NK-92 (cell line): ENCODE results near the gene PLXNA2.

ENCODE experiments used
- DNase-seq: peaks from one replicate; lab custom pipeline; 2025; ENCODE audit not compliant: unreplicated experiment; lab: John Stamatoyannopoulos, UW

The PLXNA2 gene

DNA sequence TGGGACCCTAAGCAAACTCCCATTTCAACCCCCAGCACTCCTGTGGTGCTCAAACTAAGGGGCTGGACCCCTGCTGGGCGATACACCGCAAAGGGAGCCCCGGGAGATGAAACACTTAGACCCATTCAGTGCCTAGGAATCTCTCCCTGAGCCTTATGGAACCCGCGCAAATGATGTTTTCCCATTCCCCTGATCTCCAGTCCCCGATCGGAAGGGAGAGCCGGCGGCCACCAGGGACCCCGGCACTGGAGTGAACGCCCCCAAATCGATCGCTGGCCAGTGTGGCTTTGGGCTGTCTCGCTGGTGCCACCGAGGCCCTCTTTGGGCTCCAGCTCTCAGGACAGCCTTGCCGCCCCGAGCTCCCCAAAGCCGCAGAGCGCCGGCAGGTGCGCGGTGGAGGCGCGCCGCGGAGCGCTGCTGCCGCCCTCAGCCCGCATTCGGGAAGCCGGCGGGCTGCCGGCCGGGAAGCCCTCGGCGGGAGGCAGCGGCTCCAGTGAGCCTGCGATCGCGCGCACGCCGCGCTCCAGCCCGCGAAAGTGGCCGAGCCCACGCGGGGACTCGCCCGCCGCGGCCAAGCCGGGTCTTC, 1.1 kb downstream of the PLXNA2 start:
- no peak for DNase-seq

- no peak for DNase-seq
These were observed 2.0 kb downstream of the PLXNA2 start for GRCh38 chr1:208242146-208242545.

- DNase-seq = no peak
These were observed 2.7 kb downstream of the PLXNA2 start for GRCh38 chr1:208241512-208241911.

DNA sequence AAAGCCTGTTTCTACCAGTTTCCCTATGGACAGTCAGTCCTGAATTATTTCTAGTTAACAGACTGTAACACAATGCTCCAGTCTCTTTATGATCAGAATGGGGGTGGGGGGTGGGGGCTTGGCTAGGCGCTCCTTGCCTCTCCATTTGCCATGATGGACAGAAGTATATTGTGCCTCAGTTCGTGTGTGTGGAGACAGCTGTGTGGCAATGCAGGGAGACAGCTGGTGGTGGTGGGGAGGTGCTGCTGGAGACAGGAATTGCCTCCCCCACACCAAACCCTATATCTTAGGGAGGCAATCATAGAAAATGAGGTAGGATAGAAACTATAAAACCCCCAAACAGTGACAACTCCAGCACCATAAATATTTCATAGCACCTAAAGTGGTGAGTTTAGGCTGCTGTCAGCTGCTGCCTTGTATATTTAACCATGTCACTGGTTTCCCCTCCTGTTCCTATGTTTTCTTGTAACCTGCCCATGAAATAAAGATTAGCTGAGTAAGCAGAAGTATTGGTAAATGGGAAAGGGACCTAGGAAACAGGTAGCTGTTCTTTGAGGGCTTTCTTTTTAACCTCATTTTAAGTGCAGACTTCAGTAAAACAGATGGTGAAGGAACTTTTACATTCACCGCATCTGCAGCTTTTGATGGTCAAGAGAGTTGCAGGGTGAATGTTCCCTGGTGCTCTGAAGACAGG, 3.4 kb downstream of the PLXNA2 start:
- no peak for DNase-seq

GRCh38 chr1:208239473-208240381, 4.5 kb downstream of the PLXNA2 start:
- no peak for DNase-seq

GRCh38 chr1:208238710-208239472, 5.3 kb downstream of the PLXNA2 start:
- DNase-seq = no peak

DNA sequence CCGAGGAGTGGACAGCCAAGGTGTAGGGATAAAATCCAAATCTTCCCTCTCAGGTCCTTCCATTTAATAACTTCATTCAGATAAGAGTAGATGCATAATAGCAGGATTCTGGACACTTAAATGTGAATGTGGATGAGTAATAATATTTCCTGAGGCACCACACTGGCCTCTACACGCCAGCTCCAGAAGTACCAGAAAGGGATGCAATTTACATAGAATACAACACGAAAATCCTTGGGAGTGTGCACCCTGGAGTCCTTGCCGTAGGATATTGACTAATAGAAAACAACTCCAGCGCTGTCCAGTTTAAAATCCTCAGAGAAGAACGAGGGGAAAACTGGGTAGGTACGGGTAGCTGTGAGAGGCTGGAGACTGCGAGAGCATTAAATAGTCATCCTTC, 6.9 kb downstream of the PLXNA2 start:
- DNase-seq = no peak

GRCh38 chr1:208235982-208236761, 8.0 kb downstream of the PLXNA2 start:
- DNase-seq = no peak

- DNase-seq = no peak
These were observed 8.7 kb downstream of the PLXNA2 start for GRCh38 chr1:208235356-208235981.

- no peak for DNase-seq
These were observed 9.5 kb downstream of the PLXNA2 start for GRCh38 chr1:208234721-208235120.

DNA sequence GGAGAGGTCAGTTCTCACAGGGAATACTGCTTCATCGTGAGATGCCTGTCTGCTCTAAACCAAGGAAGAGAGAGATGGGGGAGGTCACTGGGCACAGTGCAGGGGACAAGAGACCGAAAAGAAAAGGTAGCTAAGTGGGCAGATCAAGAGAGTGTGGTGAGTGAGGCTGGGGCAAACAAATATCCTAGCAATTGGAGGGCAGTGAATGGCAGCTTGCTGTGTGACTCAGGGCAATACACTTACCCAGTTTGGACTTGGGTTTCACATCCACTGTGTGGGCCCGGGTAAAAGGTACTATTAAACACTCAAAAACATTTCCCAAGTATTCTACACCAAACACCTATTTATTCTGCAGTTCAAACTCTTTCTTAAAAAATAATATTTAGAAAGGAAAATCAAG, 10.2 kb downstream of the PLXNA2 start:
- no peak for DNase-seq

GRCh38 chr1:208233546-208233945, 10.6 kb downstream of the PLXNA2 start:
- DNase-seq = no peak

DNA sequence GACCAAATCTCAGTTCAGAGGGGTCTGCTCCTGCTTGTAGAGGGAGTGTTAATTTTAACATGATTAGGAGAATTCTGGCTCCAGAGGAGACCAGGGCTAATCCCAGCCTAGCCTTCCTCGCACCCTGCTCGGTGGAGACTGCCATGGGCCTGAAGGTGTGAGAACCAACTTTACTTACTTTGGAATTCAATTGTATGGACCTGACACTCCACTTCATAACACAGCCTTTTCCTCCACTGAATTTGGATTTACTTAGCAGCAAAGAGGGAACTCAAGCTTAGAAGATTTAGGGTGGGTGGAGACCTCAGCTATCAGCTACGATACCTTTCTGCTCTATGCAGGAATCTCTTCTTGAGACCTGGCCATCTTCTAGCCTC, 11.5 kb downstream of the PLXNA2 start:
- DNase-seq = no peak

DNA sequence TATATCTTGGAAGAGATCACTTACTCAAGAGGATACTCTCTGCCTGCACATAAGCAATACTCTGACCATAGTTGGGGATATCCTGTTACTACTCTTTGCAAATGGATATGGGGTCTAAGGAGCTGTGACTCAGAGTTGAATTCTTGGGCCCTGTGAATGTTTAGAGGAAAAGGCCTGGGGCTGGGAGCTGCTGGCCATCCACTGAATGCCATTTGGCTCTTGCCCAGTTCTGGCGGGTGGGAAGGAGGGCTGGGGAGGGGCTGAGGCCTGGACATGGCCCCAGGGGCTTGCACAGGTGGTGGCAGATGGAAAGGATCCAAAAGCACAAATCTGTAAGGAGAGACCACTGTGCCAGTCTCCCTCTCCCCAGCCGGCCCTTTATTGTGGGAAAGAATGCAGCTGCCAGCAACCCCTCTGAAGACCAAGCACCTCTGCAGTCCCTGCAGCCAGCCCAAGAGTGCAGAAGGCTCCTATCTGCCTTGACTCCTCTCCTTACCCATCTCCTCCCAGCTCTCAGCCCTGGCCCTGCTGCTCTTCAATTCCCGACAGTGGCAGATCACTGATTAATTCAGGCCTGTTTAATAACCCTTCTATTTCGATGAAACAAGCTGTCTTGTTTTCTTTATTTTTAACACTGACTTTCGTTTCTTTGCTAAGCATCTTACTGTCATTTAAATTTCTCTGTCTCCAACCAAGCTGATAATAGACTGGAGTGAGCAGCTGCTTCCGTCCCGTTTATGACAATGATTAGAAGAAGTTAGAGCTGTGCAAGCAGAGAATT, 12.1 kb downstream of the PLXNA2 start:
- no peak for DNase-seq

DNA sequence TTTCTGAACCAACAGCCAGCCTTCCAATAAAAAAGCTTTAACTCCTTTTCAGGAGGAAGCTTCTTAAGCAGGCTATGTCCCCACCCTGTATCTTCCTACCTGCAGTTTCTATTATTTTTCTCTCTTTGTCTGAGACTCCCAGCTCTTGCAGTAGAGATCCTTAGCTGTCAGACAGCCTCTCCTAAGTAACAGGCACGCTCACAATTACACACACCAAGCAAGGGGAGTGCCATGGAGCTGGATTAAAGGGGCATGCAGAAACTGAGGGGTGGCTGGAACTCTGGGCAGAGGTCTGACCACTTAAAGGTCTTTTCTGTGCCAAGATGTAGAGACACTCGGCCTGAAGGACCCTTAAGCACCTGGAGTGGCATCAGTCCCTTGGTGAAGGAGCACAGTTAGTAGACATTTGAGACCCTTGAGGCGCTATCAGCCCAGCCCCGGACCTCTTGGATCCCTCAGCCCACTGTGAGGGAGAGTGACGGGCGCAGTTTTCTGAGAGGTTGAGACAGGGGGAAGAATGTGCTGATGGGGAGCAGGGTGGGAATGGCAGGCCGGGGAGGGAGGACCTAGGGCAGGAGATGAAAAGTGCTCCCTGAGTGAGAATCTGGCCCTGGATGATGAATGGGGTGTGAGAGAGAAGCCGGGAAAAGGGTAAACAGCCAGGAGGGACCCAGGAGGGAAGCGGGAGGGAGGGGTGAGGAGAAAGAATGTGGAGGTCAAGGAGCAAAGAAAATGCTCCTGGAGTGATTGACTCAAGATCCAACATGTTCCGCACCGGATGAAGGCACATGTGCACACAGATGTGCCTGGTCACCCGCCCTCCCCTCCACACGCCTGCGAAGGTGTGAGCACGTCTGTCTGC, 13.3 kb downstream of the PLXNA2 start:
- no peak for DNase-seq

- no peak for DNase-seq
These were observed 15.6 kb downstream of the PLXNA2 start for GRCh38 chr1:208228550-208228949.

GRCh38 chr1:208228026-208228425, 16.2 kb downstream of the PLXNA2 start:
- no peak for DNase-seq

DNA sequence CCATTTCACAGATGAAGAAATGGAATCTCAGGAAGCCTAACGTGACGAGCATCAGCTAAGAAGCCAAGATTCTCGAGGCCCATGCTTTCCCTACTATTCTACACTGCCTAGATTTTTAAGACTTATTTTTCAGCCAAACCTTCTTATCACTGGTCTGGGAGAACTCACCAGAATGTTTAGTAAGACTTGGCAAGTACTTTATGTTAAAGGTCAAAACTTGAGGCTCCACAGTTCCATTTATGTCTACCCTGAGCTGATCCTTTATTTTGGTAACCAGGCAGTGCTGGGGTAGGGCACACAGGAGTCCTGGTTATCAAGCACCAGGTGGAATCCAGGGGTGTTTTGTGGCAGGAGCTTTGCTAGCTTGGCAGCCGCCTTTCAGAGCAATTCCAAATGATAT, 16.8 kb downstream of the PLXNA2 start:
- no peak for DNase-seq
